ENCODE measurements around the gene KCNIP4. TPM values are rescaled to one million over a fixed set of nuclear protein-coding genes. Genes with fewer than 3 reads are reported as not detected.

The KCNIP4 gene
- total RNA-seq, 1 donor from 2014 or later = not detected

- no peak for DNase-seq
- TF ChIP-seq CTCF (IDR thresholded peaks at IDR 0.05; ENCODE audit: borderline replicate concordance) = no peak
- no peaks in the 10 kb centered on the region for H3K27me3 ChIP-seq (ENCODE audit: low read depth)
- H3K36me3 ChIP-seq = no peaks in the 10 kb centered on the region
- H3K4me3 ChIP-seq = no peak overlapping the region
- intact Hi-C loops (cut with micrococcal nuclease) = no loop called here
- H3K9me3 ChIP-seq (replicated peaks) = no peaks in the 10 kb centered on the region
- no peak overlapping the region for H3K27ac ChIP-seq (replicated peaks)
- no peaks in the 10 kb centered on the region for H3K4me1 ChIP-seq
Measured at GRCh38 chr4:20870436-20870835, 1078.1 kb downstream of the KCNIP4 start.

- H3K36me3 ChIP-seq = no peaks in the 10 kb centered on the region
- intact Hi-C loops (cut with micrococcal nuclease) = no loop called here
- DNase-seq = no peak
- TF ChIP-seq CTCF (IDR thresholded peaks at IDR 0.05; ENCODE audit: borderline replicate concordance) = no peak
- H3K4me3 ChIP-seq = no peak overlapping the region
- no peak overlapping the region for H3K27ac ChIP-seq (replicated peaks)
- H3K4me1 ChIP-seq = no peaks in the 10 kb centered on the region
- no peaks in the 10 kb centered on the region for H3K9me3 ChIP-seq (replicated peaks)
- H3K27me3 ChIP-seq (ENCODE audit: low read depth) = no peaks in the 10 kb centered on the region
Measured at GRCh38 chr4:20868108-20868507, 1080.5 kb downstream of the KCNIP4 start.

- no peaks in the 10 kb centered on the region for H3K9me3 ChIP-seq (replicated peaks)
- H3K36me3 ChIP-seq = no peaks in the 10 kb centered on the region
- DNase-seq = no peak
- no peaks in the 10 kb centered on the region for H3K27me3 ChIP-seq (ENCODE audit: low read depth)
- no peaks in the 10 kb centered on the region for H3K4me1 ChIP-seq
- TF ChIP-seq CTCF (IDR thresholded peaks at IDR 0.05; ENCODE audit: borderline replicate concordance) = no peak
- H3K27ac ChIP-seq (replicated peaks) = no peak overlapping the region
- intact Hi-C loops (cut with micrococcal nuclease) = no loop called here
- no peak overlapping the region for H3K4me3 ChIP-seq
Measured at GRCh38 chr4:20860878-20861277, 1087.7 kb downstream of the KCNIP4 start.

- intact Hi-C loops (cut with micrococcal nuclease) = no loop called here
- Histone ChIP-seq H3K27me3 (ENCODE audit: low read depth) (no peaks in the 10 kb centered on the region), H3K4me3 (no peak overlapping the region), H3K9me3 (replicated peaks) (no peaks in the 10 kb centered on the region), H3K27ac (replicated peaks) (no peak overlapping the region), H3K4me1 (no peaks in the 10 kb centered on the region), H3K36me3 (no peaks in the 10 kb centered on the region)
- TF ChIP-seq CTCF (IDR thresholded peaks at IDR 0.05; ENCODE audit: borderline replicate concordance) = no peak
- no peak for DNase-seq
Measured at GRCh38 chr4:20859097-20859781, 1089.3 kb downstream of the KCNIP4 start.

GRCh38 chr4:20857081-20857480 lies 1091.5 kb downstream of the KCNIP4 start:
- Histone ChIP-seq H3K36me3 (no peaks in the 10 kb centered on the region), H3K9me3 (replicated peaks) (peaks cover 11% of the 10 kb centered on the region), H3K4me3 (no peak overlapping the region), H3K4me1 (no peaks in the 10 kb centered on the region), H3K27me3 (ENCODE audit: low read depth) (no peaks in the 10 kb centered on the region), H3K27ac (replicated peaks) (no peak overlapping the region)
- TF ChIP-seq CTCF (IDR thresholded peaks at IDR 0.05; ENCODE audit: borderline replicate concordance) = no peak
- DNase-seq = no peak
- intact Hi-C loops (cut with micrococcal nuclease) = no loop called here

Measured in left ventricle myocardium inferior (tissue), 1 donor.